ENCODE data around the gene FAM98C.
A peak's percentile ranks its signal among the peaks of the same experiment; 100 is the strongest.

Gene FAM98C

DNA sequence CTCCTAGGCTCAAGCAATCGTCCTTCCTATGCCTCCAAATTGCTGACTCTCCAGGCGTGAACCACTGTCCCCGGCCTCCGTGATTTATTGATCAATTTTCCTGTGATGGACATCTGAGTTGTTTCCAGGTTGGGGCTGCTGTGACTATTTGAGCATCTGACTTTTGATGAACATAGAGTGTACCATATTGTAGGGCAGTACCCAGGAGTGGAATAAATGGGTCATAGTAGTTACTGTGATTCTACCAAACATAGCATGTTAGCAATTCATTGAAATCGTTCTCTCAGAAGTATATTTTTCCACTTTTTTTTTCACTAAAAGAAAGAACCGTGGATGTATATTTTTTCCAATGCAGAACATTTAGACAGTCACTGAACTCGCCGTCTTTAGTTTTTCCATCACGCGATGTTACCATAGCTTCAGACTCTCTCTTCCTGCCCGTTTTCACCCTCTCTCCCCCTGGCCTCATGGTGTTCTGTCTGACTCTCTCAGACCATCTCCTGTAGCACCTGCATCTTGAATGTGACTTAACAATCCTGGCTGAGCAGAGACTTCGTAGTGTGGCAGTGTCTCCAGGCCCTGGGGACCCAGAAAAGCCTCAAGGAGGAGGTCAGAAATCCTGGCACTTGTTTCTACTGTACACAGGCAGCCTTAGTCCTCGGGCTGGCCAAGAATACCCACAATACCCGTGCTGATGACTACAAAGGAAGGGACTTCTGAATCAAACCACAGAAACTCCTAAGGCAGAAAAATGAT is 26.3 kb downstream of the FAM98C start:
- DNase-seq: peak; percentile 71

DNA sequence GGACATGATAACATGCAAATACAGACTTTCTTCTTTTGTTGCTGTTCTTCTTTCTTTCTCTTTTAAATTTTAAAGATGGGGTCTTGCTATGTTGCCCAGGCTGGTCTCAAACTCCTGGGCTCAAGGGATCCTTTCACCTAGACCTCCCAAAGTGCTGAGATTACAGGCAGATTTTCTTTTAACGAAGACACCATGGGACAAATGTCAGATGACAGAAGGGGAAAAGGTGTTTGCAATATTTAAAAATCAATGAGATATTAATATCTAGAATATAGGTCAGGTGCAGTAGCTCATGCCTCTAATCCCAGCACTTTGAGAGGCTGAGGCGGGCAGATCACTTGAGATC is 26.9 kb downstream of the FAM98C start:
- DNase-seq: no peak

DNA sequence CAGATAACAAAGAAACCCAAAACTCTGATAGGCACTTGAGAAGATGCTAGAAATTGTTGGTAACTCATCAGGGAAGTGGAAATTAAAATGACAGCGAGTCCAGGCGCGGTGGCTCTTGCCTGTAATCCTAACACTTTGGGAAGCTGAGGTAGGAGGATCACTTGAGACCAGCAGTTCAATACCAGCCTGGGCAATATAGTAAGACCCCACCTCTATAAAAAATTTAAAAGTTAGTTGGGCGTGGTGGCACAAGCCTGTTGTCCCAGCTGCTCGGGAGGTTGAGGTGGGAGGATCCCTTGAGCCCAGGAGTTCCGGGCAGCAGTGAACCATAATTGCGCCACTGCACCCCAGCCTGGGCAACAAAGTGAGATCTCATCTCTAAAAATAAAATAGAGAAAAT is 28.0 kb downstream of the FAM98C start:
- no peak for DNase-seq

DNA sequence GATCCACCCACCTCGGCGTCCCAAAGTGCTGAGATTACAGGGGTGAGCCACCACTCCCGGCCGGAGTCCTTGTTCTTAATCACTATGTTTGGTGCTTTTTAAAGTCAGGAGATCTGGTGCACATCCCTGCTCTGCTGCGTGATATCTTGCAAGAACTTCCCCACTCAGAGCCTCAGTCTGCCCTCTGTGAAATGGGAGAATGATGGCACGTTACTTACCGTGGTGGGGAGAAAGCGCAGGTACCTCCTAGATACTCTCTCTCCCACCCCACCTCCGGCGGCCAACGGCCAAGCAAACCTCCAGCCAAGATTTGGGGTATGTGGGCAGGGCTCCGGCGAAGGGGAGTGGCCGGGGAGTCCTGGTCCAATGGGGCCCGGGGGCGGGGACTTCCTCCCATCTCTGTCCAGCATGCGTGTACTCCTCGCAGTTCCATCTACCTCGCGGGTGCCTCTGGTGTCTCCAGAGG is 30.4 kb downstream of the FAM98C start, which contains the start of gene RYR1:
Gene RYR1, plus strand, starts transcription at position 424 of the 466 bp plus-strand sequence. CDS start 139 bp downstream, outside the sequence.
- DNase-seq: peak; percentile 84

DNA sequence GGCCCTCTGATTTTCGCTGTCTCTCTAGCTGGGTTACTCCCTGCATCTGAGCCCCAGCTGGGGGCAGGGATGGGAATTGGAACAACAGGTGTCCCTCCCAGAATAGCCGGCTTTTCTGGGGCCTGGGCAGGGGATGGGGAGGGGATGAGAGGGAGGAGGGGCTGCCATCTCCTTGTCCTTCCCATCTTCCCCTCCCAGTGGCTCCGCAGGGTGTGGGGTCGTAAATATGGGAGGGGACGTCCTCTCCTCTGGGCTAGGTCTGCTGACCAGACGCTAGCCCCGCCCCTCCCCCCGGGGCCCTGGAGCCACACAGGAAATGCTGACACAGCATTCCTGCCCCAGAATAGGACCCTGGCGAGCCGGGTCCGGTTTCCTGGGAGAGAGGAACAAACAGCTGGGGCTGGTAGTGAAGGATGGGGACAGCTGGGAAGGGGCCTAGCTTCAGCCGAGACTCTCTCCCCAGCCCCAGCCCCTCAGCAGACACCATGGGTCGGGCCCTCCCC is 31.7 kb downstream of the FAM98C start:
- no peak for DNase-seq

DNA sequence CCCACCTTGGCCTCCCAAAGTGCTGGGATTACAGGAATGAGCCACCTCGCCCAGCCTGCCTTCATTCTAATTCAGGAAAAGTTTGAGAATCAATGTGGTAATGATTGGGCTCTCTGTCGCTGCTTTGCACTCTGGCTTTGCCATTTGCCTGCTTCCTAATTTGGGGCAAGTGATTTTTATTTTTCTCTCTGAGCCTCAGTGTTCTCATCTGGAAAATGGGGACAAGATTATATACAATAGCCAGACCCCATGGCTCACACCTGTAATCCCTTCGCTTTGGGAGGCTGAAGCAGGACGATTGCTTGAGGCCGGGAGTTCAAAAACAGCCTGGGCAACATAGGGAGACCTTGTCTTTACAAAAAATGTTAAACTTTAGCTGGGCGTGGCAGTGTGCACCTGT is 34.4 kb downstream of the FAM98C start:
- no peak for DNase-seq

DNA sequence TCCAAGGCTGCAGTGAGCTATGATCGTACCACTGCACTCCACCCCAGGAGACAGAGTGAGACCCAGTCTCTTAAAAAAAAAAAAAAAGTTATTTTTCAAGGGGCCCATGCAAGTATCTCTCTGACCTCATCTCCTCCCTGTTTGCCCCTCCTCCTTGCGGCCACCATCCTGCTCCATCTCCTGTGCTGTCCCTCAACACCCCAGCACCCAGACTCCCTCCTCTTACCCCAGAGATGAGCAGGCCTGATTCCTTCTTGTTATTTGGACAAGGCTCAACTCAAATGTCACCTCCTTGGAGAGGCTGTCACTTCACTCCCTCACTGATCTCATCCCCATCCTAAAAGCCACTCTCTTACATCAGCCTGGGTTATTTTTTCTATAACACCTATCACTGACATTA is 35.0 kb downstream of the FAM98C start:
- DNase-seq: no peak

DNA sequence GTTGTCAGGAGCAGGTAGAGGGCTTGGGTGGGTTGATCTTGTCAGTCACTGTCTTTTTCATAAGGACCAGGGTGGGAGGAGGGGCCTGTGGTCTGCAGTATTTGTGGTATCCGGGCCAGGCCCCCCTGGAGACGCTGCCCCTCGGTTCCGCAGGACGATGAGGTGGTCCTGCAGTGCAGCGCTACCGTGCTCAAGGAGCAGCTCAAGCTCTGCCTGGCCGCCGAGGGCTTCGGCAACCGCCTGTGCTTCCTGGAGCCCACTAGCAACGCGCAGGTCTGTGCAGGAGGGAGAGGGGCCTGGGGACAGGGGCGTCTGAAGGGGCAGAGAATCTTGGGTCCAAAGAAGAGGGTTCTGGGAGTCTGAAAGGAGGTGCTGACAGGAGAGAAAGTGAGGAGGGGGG is 37.7 kb downstream of the FAM98C start:
- no peak for DNase-seq

DNA sequence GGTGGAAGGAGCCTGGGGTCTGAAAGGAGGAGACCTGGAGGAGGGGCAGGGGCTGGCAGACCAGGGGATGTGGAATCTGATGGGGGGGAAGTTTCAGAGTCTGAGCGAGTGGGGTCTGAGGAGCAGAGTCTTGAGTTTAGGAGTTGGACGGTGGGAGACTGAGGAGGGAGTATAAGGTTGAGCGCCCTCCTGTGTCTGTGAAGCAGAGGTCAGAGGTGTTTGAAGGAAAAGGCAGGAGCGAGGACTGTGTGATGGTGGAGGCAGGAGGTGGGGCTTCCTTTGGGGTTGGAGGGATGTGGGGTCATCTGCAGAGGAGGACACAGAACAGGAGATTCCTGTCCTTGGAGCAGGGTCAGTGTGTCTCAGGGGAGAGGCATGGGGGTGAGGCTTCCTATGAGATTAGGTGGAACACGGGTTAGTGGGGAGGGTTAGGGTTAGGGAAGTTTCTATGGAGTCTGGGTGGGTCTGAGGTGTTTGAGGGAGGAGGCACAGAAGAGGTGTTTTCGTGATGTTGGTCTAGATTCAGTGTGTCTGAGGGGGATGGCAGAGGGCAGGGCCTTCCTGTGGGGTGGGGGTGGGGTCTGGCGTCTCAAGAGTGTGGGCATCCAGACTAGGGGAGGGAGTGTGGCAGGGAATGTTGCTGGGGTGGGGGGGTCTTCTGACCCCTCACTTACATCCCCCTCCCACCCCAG is 38.9 kb downstream of the FAM98C start:
- DNase-seq: no peak

DNA sequence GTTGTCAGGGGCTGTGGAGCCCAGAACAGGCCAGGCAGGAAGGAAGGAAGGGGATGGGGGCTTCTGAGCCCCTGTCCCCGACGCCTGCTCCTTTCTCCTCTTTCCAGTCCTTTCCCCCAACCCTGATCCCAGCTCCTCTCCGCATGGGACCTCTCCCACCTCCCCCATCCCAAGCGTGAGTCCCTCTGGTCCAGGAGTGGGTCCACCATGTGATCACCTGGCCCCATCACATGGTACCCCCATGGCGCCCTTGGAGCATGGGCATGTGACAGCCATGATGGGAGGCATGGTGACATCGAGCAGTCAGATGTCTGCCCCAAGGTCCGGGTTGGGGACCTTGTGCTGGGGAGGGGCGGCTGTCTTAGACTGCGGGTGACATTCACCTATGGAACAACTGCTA is 39.8 kb downstream of the FAM98C start:
- DNase-seq: no peak

DNA sequence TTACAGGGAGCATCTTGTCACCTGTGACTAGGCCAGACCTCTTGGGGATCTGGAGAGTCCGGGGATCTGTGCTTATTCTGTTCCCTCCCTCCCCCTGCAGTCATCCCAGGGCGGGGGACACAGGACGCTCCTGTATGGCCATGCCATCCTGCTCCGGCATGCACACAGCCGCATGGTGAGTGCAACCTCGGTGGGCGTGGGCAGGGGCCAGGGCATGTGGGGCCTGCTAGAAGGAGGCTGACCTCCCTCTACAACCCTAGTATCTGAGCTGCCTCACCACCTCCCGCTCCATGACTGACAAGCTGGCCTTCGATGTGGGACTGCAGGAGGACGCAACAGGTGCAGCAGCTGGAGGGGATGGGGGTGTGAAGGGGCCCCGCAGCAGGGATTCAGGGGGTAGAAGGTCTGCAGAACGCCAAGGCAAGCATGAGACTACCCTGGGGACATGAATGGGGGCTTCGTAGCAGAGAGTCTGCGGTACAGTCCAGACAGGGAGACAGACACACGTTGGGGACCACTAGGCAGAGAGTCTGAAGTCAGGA is 40.6 kb downstream of the FAM98C start:
- no peak for DNase-seq

DNA sequence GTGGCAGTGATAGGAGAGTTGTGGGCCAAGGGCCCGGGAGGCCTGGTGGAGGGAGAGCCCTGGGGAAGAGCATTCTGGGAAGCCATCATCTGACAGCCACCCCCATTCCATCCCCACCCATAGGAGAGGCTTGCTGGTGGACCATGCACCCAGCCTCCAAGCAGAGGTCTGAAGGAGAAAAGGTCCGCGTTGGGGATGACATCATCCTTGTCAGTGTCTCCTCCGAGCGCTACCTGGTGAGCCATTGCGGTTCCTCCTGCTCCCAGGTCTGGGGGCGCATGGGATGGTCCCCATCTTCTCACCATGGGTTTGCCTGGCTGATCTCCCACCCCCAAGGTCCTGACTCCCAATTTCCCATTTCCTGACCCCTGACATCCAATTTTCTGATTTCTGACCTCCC is 41.1 kb downstream of the FAM98C start:
- no peak for DNase-seq

DNA sequence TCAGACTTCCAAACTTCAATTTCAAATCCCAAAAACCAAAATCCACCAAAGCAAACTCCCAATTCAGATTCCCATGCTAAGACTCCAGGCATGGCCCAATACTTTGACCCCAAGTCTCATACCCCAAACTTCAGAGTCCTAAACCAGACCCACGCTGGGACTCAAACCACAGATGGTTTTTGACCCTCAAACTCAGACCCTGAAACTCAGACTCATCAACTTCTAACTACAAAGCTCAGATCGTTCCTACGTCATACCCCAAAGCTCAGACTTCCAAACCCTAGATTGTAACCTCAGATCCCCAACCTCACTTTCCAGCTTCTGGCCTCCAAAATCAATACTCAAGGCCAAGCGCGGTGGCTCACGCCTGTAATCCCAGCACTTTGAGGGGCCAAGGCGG is 42.5 kb downstream of the FAM98C start:
- no peak for DNase-seq

DNA sequence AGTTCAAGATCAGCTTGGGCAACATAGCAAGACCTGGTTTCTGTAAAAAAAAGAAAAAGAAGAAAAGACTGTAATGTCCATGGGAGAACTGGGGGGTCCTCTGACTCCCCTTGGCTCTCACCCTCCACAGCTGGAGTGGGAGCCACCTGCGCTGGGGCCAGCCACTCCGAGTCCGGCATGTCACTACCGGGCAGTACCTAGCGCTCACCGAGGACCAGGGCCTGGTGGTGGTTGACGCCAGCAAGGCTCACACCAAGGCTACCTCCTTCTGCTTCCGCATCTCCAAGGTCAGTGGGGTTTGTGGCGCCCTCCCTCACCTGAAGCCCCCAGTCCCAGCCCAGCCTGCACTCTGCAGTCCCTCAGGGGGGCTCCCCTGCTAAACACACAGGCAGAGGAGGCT is 45.3 kb downstream of the FAM98C start:
- DNase-seq: no peak

DNA sequence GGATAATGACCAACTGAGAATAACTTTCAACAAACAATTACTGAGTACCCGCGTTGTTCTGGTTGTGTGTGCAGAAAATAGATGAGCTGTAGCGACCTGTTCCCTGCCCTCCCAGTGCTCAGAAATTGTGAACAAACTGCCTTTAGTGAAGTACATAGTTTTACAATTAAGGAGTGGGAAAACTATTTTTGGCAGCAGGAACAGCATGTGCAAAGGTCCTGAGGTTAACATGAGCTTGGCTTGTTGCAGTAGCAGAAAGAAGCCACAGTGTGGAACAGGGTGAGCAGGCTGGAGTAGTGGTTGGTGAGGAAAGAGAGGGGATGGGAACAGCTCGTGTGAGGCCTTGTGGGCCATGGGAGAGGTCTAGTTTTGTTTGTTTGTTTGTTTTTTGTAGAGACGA is 46.6 kb downstream of the FAM98C start:
- no peak for DNase-seq

DNA sequence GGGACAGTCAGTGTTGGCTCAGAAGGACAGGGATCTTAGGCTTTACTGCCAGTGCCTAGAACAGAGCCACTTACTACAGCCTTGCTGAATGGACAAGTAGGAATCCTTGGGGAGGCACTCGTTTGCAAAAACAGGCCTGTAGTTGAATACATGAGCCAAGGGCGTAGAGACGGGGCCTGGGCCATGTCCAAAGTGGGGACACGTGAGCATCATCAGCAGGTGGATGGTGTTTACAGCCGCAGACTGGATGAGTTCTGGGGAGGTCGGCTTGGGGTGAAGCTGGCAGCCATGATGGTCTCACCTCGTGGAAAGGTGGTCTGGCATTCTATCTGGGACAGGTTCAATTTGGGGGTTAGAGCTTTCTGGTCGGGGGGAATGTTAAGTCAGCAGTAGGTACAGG is 48.1 kb downstream of the FAM98C start:
- DNase-seq: no peak

DNA sequence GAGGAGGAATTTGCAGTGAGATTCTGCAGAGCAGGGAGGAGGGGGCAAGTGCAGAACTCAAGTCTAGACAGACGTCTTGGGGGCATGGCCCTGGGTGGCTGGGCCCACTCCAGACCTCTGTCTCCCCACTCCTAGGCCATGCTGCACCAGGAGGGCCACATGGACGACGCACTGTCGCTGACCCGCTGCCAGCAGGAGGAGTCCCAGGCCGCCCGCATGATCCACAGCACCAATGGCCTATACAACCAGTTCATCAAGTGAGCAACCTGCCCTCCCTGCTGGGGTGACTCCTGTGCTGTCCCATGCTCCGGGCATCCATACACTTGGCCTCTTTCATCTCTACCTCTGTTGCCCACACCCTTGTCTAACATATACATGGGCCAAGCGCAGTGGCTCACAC is 48.7 kb downstream of the FAM98C start:
- DNase-seq: no peak

DNA sequence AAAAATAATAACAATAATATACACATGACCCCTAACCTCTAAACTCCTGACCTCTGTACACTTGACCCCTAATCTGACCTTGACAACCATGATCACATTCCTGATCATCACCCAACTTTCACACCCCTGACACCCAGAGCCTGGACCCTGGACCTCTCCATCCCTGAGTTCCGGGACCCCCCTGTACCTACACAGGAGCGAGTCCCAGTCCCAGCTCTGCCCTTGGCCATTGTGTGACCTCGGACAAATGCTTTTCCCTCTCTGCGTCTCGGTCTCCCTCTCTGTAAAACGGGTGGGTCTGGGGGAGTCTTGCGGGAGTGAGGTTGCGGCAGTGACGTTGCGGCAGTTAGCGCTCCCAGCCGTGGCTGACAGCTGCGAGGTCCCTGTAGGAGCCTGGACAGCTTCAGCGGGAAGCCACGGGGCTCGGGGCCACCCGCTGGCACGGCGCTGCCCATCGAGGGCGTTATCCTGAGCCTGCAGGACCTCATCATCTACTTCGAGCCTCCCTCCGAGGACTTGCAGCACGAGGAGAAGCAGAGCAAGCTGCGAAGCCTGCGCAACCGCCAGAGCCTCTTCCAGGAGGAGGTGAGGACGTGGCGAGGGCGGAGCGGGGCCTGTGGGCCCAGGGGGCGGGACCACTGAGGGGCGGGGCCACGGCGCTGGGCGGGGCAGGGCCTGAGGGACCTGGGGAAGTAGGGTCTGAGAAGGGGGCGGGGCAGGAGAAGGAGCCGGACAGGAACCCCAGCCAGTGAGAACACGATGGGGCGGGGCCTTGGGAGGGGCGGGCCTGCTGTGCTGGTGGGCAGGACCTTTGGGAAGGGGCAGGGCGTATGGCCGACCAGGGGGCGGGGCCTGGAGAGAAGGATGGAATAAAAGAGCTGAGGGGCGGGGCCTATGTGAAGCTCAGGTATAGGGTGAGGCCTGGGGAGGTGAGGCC is 49.8 kb downstream of the FAM98C start:
- DNase-seq: peak; percentile 48

DNA sequence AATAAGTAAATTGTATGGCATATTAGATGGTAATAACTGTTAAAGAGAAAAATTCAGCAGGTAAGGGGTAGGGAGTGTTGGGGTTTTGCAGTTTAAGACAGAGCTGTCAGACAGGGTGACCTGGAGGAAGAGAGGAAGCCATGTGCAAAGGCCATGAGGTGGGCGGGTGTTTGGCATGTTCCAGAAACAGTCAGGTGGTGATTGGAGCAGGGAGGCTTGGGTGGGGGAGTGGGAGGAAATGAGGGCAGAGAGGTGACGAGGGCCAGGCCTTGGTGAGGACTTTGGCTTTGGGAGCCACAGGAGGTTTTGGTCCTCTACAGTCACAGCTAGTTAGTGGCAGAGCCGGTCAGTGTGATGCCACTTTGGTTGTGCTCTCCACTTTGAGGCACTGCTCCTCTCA is 50.7 kb downstream of the FAM98C start:
- no peak for DNase-seq

DNA sequence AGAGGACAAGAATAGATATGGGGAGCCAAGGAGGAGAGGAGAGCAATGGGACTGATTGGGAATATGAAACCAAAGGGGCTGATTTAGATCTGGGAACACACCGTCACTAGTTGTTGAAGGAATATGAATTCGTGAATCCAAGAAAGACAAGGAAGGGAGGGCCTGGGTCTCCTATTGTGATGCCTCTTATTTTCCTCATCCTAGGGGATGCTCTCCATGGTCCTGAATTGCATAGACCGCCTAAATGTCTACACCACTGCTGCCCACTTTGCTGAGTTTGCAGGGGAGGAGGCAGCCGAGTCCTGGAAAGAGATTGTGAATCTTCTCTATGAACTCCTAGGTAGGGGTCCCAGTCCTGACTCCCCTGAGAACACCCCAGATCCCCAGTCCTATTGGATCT is 52.1 kb downstream of the FAM98C start:
- DNase-seq: no peak

DNA sequence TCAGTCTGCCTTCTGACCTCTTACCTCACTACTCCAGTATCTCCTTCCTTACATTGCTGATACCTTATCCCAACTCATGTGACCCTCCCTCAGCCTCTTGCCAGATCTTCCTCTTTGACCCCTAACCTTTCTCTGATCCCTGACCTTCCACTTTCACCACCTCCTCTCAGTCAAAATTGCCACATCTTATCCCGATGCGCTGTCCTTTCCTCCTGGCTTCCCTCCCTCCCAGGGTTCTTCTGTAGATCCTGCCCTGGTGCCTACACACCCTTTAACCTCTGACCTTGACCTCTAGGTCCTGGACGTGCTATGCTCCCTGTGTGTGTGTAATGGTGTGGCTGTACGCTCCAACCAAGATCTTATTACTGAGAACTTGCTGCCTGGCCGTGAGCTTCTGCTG is 54.3 kb downstream of the FAM98C start:
- DNase-seq: no peak

DNA sequence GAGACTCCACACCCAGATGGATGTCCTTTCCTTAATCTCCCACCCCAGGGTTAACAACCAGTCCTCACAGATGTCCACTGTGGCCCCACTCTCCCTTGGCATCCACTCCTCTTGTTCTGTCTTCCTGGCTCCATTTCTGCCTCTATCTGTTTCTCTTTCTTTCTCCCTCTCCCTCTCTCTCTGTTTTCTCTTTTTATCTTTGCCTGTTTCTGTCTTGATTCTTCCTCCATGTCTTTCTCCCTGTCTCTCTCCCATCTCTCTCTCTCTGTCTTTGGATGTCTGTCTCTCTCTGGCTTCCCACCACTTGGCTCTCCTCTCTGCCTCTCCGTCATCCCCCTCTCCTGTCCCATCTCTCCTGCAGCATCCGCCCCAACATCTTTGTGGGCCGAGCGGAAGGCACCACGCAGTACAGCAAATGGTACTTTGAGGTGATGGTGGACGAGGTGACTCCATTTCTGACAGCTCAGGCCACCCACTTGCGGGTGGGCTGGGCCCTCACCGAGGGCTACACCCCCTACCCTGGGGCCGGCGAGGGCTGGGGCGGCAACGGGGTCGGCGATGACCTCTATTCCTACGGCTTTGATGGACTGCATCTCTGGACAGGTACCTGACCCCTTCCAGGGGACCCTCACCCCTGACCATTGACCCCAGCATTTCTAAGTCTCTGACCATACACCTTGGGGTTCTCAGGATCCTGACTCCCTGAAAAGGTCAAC is 55.0 kb downstream of the FAM98C start:
- no peak for DNase-seq
